GM21723 (cell line): ENCODE measurements around the gene FARS2.

Experiments used
- ATAC-seq: cut with Tn5 transposase; IDR thresholded peaks from one replicate; pipeline ENCODE4 v1.9.1; 2021; ENCODE audit warnings: mild to moderate bottlenecking, moderate library complexity; ENCODE audit not compliant: unreplicated experiment

FARS2 gene

DNA sequence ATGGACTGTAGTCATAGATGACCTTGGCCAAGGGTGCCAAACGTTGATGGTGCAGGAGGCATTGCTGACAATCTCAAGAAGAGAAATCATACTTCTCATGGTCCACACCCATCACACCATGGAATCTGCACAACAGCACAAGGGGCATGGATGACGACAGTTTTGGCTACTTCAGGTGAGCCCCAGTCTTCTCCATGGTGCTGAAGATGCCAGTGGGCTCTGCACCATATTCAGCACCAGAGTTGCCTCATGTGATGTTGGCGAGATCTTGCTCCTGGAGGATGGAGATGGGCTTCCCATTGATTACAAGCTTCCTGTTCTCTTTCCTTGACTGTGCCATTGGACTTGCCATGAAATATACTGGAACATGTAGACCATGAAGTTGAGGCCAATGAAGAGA, 556.6 kb downstream of the FARS2 start:
- no peak for ATAC-seq

- ATAC-seq = no peak
Observed at GRCh38 chr6:5818959-5819358, 557.6 kb downstream of the FARS2 start.
